HFF-Myc (cell line): Measurements from ENCODE around the gene LRSAM1.

Experiments
- DNase-seq: peaks from one replicate; pipeline ENCODE4 v3.0.0-alpha.2; 2011; ENCODE audit warnings: low read depth; ENCODE audit errors: extremely low read depth
- H3K4me3 ChIP-seq: replicated peaks from 2 replicates; pipeline ENCODE4 v1.5.1; 2011; ENCODE audit warnings: low read depth, mild to moderate bottlenecking, control low read depth, low read length
- TF ChIP-seq, protein P1 (sequence below): IDR thresholded peaks from 2 replicates; pipeline ENCODE4 v1.5.1; 2012; ENCODE audit warnings: mild to moderate bottlenecking, low read depth, low read length, control low read depth; ENCODE audit errors: missing control alignments

Gene LRSAM1

DNA sequence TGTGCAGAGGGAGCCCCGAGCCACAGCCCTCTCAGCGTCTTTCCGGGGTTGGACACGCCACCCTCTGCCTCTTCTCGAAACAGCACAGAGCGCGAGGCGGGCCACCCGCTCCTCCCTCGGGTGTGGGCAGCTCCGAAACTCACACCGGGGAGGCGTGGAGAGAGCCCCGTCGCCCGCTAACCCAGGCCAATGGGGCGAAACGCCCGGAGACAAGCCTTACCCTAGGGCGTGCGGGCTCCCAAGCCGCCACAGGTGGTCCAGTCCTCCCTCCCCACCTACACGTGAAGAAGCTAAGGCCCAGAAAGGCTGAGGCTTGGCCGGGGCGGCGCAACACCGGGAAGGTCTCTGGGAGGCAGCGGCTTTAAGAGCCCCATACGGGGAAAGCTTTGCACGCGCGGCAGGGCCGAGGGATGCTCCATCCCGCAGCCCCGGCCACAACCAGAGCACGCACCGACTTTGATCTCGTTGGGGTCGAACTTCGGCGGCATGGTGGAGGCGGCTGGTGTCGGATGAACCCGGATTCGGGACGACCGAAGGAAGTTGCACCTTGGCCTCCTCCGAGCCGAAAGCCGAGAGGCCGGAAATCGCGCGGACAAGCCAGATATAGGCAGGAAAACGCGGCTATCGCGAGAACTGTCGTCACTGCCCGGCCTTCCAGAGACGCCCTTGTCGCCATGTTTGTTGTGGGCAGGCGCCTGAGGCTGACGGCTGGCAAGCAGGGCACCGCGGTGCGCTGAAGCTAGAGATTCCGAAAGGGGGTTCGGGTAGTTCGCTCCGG, at the start of gene LRSAM1, which contains the start of gene RPL12:
TSS of gene LRSAM1 (plus strand) at position 681 of the 778 bp plus-strand sequence. CDS start 3,018 bp downstream, outside the sequence.
TSS of gene RPL12 (minus strand) at position 577 of the 778 bp plus-strand sequence. CDS start at position 488, 89 bp downstream.
- peak within 1 kb of the TSS; percentile 100 for H3K4me3 ChIP-seq
- peak; percentile 89 for DNase-seq
- TF ChIP-seq, protein P1, sequence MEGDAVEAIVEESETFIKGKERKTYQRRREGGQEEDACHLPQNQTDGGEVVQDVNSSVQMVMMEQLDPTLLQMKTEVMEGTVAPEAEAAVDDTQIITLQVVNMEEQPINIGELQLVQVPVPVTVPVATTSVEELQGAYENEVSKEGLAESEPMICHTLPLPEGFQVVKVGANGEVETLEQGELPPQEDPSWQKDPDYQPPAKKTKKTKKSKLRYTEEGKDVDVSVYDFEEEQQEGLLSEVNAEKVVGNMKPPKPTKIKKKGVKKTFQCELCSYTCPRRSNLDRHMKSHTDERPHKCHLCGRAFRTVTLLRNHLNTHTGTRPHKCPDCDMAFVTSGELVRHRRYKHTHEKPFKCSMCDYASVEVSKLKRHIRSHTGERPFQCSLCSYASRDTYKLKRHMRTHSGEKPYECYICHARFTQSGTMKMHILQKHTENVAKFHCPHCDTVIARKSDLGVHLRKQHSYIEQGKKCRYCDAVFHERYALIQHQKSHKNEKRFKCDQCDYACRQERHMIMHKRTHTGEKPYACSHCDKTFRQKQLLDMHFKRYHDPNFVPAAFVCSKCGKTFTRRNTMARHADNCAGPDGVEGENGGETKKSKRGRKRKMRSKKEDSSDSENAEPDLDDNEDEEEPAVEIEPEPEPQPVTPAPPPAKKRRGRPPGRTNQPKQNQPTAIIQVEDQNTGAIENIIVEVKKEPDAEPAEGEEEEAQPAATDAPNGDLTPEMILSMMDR: no peak

DNA sequence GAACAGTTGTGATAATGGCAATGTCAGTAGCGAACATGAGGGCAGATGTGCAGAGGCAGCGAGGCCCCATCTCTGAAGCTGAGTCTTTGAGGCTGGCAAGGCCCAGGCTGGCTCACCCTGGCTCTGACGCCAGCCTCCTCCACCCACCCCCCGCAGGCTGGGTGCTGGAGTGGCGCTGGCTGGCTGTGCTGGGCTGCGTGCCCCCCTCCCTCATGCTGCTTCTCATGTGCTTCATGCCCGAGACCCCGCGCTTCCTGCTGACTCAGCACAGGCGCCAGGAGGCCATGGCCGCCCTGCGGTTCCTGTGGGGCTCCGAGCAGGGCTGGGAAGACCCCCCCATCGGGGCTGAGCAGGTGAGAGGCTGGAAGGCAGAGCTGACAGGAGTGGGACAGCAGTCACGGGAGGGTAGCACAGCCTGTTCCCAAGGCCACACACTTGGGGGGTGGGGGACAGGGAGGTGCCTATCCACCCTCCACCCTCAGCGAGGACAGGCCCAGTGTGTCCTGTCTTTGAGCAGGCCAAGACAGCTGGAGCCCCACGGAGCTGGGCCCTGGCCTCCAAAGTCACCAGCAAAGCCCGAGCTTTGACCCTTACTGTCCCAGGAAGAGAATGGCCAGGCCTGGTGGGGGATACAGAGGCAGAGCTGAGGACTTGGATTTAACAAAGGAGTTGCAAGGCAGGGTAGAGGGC, 48.8 kb upstream of the LRSAM1 start:
- DNase-seq: no peak
- H3K4me3 ChIP-seq: no peak overlapping the region
- TF ChIP-seq, protein P1: no peak

DNA sequence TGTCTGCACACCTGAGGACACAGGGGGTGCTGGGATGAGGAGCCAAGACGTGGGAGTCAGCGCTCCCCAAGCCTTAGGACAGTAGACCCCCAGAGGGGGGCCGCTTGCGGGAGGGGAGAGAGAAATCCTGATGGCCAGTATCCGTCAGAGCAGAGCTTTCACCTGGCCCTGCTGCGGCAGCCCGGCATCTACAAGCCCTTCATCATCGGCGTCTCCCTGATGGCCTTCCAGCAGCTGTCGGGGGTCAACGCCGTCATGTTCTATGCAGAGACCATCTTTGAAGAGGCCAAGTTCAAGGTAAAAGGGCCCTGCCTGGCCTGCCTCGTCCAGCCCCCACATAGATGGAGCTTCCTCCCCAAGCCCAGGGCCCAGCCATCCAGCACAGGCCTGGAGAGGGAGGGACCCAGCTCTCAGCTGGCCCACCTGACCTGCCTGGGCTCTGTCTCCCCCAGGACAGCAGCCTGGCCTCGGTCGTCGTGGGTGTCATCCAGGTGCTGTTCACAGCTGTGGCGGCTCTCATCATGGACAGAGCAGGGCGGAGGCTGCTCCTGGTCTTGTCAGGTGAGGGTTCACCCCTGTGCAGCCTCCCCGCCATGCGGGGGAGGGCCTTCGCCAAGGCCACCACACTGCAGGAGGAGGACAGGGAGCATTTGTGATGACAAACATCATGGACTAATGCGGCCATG, 47.7 kb upstream of the LRSAM1 start:
- DNase-seq: no peak
- TF ChIP-seq, protein P1: no peak

DNA sequence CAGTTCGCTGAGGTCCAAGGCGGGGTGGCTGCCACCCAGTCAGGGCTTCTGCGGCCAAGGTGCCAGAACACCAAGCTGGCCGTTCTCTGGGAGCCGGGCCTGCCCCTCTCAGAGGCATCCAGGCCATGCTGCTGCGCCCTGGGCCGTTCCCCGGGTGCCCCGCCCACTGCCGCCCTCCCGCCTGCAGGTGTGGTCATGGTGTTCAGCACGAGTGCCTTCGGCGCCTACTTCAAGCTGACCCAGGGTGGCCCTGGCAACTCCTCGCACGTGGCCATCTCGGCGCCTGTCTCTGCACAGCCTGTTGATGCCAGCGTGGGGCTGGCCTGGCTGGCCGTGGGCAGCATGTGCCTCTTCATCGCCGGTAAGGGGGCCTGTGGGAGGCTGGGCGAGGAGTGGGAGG, 46.7 kb upstream of the LRSAM1 start:
- H3K4me3 ChIP-seq: no peak overlapping the region
- DNase-seq: no peak
- TF ChIP-seq, protein P1: no peak

More for the DNA sequence above, 47.7 kb upstream of the LRSAM1 start:
- H3K4me3 ChIP-seq: no peak overlapping the region

DNA sequence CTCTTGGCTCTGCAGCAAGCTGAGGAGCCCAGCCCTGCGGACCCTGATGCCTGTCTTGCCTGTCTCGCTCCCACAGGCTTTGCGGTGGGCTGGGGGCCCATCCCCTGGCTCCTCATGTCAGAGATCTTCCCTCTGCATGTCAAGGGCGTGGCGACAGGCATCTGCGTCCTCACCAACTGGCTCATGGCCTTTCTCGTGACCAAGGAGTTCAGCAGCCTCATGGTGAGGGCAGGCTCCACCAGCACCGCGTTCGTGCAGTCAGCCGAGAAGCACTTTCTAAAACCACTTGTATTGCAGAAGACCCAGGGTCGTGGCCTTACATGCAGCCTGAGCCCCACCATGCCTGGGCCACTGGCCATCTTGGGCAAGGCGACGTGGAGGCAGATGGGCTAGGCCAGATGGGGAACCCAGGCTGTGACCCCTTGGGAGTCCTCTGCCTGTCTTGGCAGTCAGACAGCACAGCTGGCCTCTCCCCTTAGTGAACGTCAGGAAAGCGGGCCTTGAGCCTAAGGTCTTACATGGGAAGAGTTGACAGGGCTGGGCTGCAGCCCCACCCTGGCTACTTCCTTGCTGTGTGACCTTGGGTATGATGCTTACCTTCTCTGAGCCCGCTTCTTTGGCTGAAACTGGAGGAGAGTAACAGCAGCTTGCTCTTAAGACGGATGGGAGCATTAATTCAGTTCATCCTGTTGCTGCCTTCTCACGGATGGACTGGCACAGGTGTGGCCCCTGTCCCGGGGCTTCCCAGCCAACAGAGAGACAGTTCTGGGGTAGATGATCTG, 45.8 kb upstream of the LRSAM1 start:
- TF ChIP-seq, protein P1: no peak
- DNase-seq: no peak
- no peak overlapping the region for H3K4me3 ChIP-seq
